SK-N-SH treated with all-trans-retinoic acid at 6 μM for 48 hours (cell line): ENCODE measurements around the gene IFITM1.
"Not testable (repeated sequence)": the region's sequence is repeated elsewhere in the genome, so short reads cannot be mapped to it uniquely, and the experiment has no call there.

Experiments
- ATAC-seq: fragments of 200-7000 bp; cut with Tn5 transposase; 3 replicates; pipeline ENCODE4 v1.9.1; 2020; ENCODE audit warnings: mild to moderate bottlenecking, moderate library complexity
- ARNTL ChIP-seq: fragments of 450-650 bp; formaldehyde crosslinking; IDR thresholded peaks from 2 replicates; pipeline ENCODE4 v1.5.0; 2020; ENCODE audit warnings: low read depth, mild to moderate bottlenecking, moderate library complexity, borderline replicate concordance
- BACH2 ChIP-seq: fragments of 250-450 bp; sonication (Bioruptor Pico); IDR thresholded peaks from 2 replicates; pipeline ENCODE4 v1.9.0; 2021; ENCODE audit warnings: mild to moderate bottlenecking, borderline replicate concordance
- CREB5 ChIP-seq: fragments of 250-450 bp; sonication (Bioruptor Pico); IDR thresholded peaks from 2 replicates; pipeline ENCODE4 v1.5.1; 2020; ENCODE audit warnings: low read depth, mild to moderate bottlenecking, moderate library complexity
- CSDC2 ChIP-seq: fragments of 250-450 bp; sonication (Bioruptor Pico); IDR thresholded peaks from 2 replicates; pipeline ENCODE4 v1.5.0; 2020; ENCODE audit warnings: mild to moderate bottlenecking, moderate library complexity
- ESRRG ChIP-seq: fragments of 250-450 bp; sonication (Bioruptor Pico); IDR thresholded peaks from 2 replicates; pipeline ENCODE4 v1.6.1; 2021; ENCODE audit warnings: mild to moderate bottlenecking
- GLIS3 ChIP-seq: fragments of 250-450 bp; sonication (Bioruptor Pico); IDR thresholded peaks from 2 replicates; pipeline ENCODE4 v1.5.0; 2020; ENCODE audit warnings: mild to moderate bottlenecking, moderate library complexity
- ISL1 ChIP-seq: fragments of 250-450 bp; sonication (Bioruptor Pico); IDR thresholded peaks from 2 replicates; pipeline ENCODE4 v2.1.2; 2022; ENCODE audit warnings: mild to moderate bottlenecking, moderate library complexity
- OSR1 ChIP-seq: fragments of 250-450 bp; sonication (Bioruptor Pico); IDR thresholded peaks from 2 replicates; pipeline ENCODE4 v1.8.0; 2022; ENCODE audit warnings: moderate library complexity, mild to moderate bottlenecking, inconsistent platforms
- RARB ChIP-seq: fragments of 250-450 bp; sonication (Bioruptor Pico); IDR thresholded peaks from 2 replicates; pipeline ENCODE4 v1.8.0; 2021; ENCODE audit warnings: mild to moderate bottlenecking, moderate library complexity
- SNAI2 ChIP-seq: fragments of 250-450 bp; sonication (Bioruptor Pico); IDR thresholded peaks from 2 replicates; pipeline ENCODE4 v1.5.0; 2020; ENCODE audit warnings: mild to moderate bottlenecking, moderate library complexity
- TCF4 ChIP-seq: fragments of 250-450 bp; sonication (Bioruptor Pico); IDR thresholded peaks from 2 replicates; pipeline ENCODE4 v1.8.0; 2021; ENCODE audit warnings: mild to moderate bottlenecking, moderate library complexity, borderline replicate concordance
- TOX ChIP-seq: fragments of 250-450 bp; sonication (Bioruptor Pico); IDR thresholded peaks from 2 replicates; pipeline ENCODE4 v1.8.0; 2021; ENCODE audit warnings: mild to moderate bottlenecking, moderate library complexity, borderline replicate concordance
- TSHZ2 ChIP-seq: fragments of 250-450 bp; sonication (Bioruptor Pico); IDR thresholded peaks from 2 replicates; pipeline ENCODE4 v1.5.0; 2020; ENCODE audit warnings: mild to moderate bottlenecking, moderate library complexity
- ZC3H10 ChIP-seq: fragments of 250-450 bp; sonication (Bioruptor Pico); IDR thresholded peaks from 2 replicates; pipeline ENCODE4 v1.5.1; 2021; ENCODE audit warnings: mild to moderate bottlenecking, moderate library complexity
- ZFP3 ChIP-seq: fragments of 250-450 bp; sonication (Bioruptor Pico); IDR thresholded peaks from 2 replicates; pipeline ENCODE4 v1.5.0; 2020; ENCODE audit warnings: mild to moderate bottlenecking, moderate library complexity
- ZFP30 ChIP-seq: fragments of 450-650 bp; formaldehyde crosslinking; IDR thresholded peaks from 2 replicates; pipeline ENCODE4 v1.5.0; 2022; ENCODE audit warnings: mild to moderate bottlenecking, moderate library complexity
- ZNF565 ChIP-seq: fragments of 450-650 bp; formaldehyde crosslinking; conservative IDR thresholded peaks from 2 replicates; pipeline ENCODE4 v1.5.0; 2020; ENCODE audit warnings: low read depth, mild to moderate bottlenecking, moderate library complexity
- ZNF70 ChIP-seq: fragments of 450-650 bp; formaldehyde crosslinking; IDR thresholded peaks from 2 replicates; pipeline ENCODE4 v1.5.0; 2020; ENCODE audit warnings: mild to moderate bottlenecking, moderate library complexity
- TF ChIP-seq, protein P1 (sequence below): fragments of 250-450 bp; sonication (Bioruptor Pico); IDR thresholded peaks from 2 replicates; pipeline ENCODE4 v1.8.0; 2020; ENCODE audit warnings: mild to moderate bottlenecking, moderate library complexity, borderline replicate concordance
- TF ChIP-seq, protein P2 (sequence below): fragments of 250-450 bp; sonication (Bioruptor Pico); IDR thresholded peaks from 2 replicates; pipeline ENCODE4 v1.5.1; 2021; ENCODE audit warnings: mild to moderate bottlenecking, moderate library complexity
- TF ChIP-seq, protein P3 (sequence below): fragments of 250-450 bp; sonication (Bioruptor Pico); IDR thresholded peaks from 2 replicates; pipeline ENCODE4 v1.8.0; 2021; ENCODE audit warnings: low read depth, mild to moderate bottlenecking, moderate library complexity, borderline replicate concordance

The IFITM1 gene

DNA sequence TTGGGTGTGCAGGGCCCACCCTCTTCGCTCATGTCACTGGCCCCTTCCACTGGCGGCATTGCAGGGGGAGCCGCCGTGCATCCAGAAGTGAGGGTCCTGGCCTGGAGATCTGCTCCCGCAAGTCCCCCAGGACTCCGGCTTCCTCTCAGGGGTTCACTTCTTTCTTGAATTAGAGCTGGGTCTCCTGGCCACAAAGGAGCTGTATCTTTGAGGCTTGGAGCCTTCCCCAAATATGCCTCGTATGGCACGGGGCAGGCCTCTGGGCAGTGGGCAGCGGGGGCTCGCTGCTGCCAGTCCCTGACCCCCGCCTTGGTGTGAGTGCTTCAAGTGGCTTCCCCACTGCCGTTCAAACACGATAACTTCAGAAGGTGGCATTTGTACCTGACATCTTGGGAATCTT is 14.2 kb downstream of the IFITM1 start:
- no peak for ATAC-seq
- TF ChIP-seq ISL1 (CRISPR knock-in tag) (no peak), TCF4 (CRISPR knock-in tag) (no peak), RARB (CRISPR knock-in tag) (no peak), ESRRG (CRISPR knock-in tag) (no peak), CSDC2 (no peak), ZC3H10 (no peak), SNAI2 (CRISPR knock-in tag) (no peak), BACH2 (no peak), ARNTL (CRISPR knock-in tag) (no peak), ZNF565 (CRISPR knock-in tag) (no peak), ZNF70 (no peak), ZFP30 (CRISPR knock-in tag) (no peak), OSR1 (CRISPR knock-in tag) (no peak), GLIS3 (no peak), CREB5 (no peak), ZFP3 (CRISPR knock-in tag) (no peak), TSHZ2 (CRISPR knock-in tag) (no peak)
- TF ChIP-seq, protein P1, sequence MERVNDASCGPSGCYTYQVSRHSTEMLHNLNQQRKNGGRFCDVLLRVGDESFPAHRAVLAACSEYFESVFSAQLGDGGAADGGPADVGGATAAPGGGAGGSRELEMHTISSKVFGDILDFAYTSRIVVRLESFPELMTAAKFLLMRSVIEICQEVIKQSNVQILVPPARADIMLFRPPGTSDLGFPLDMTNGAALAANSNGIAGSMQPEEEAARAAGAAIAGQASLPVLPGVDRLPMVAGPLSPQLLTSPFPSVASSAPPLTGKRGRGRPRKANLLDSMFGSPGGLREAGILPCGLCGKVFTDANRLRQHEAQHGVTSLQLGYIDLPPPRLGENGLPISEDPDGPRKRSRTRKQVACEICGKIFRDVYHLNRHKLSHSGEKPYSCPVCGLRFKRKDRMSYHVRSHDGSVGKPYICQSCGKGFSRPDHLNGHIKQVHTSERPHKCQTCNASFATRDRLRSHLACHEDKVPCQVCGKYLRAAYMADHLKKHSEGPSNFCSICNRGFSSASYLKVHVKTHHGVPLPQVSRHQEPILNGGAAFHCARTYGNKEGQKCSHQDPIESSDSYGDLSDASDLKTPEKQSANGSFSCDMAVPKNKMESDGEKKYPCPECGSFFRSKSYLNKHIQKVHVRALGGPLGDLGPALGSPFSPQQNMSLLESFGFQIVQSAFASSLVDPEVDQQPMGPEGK (CRISPR knock-in tag): no peak
- TF ChIP-seq, protein P2, sequence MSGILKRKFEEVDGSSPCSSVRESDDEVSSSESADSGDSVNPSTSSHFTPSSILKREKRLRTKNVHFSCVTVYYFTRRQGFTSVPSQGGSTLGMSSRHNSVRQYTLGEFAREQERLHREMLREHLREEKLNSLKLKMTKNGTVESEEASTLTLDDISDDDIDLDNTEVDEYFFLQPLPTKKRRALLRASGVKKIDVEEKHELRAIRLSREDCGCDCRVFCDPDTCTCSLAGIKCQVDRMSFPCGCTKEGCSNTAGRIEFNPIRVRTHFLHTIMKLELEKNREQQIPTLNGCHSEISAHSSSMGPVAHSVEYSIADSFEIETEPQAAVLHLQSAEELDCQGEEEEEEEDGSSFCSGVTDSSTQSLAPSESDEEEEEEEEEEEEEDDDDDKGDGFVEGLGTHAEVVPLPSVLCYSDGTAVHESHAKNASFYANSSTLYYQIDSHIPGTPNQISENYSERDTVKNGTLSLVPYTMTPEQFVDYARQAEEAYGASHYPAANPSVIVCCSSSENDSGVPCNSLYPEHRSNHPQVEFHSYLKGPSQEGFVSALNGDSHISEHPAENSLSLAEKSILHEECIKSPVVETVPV (CRISPR knock-in tag): no peak
- TF ChIP-seq, protein P3, sequence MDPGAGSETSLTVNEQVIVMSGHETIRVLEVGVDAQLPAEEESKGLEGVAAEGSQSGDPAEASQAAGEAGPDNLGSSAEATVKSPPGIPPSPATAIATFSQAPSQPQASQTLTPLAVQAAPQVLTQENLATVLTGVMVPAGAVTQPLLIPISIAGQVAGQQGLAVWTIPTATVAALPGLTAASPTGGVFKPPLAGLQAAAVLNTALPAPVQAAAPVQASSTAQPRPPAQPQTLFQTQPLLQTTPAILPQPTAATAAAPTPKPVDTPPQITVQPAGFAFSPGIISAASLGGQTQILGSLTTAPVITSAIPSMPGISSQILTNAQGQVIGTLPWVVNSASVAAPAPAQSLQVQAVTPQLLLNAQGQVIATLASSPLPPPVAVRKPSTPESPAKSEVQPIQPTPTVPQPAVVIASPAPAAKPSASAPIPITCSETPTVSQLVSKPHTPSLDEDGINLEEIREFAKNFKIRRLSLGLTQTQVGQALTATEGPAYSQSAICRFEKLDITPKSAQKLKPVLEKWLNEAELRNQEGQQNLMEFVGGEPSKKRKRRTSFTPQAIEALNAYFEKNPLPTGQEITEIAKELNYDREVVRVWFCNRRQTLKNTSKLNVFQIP (CRISPR knock-in tag): no peak

GRCh38 chr11:328516-329100 is 14.8 kb downstream of the IFITM1 start:
- not testable (repeated sequence) for ATAC-seq

- TF ChIP-seq CREB5 (no peak), ARNTL (CRISPR knock-in tag) (no peak), TSHZ2 (CRISPR knock-in tag) (no peak), TOX (no peak), ZFP30 (CRISPR knock-in tag) (no peak), SNAI2 (CRISPR knock-in tag) (no peak), TCF4 (CRISPR knock-in tag) (no peak), ZC3H10 (no peak)
- no peak for ATAC-seq
These were observed 16.0 kb downstream of the IFITM1 start for GRCh38 chr11:329886-330253.
